Sigmoid colon (tissue), 7 donors: ENCODE measurements around the gene MAU2. TPM values are rescaled to one million over a fixed set of nuclear protein-coding genes. Genes with fewer than 3 reads are reported as not detected.

Experiments
- DNase-seq: peaks from one replicate; pipeline ENCODE4 v3.0.0-alpha.2; 2019
- H3K27ac ChIP-seq, 4 donors: fragments of 200-600 bp; sonication (generic); one replicate each; pipeline ENCODE4 v1.5.1; 2016 to 2019; ENCODE audit warnings: mild to moderate bottlenecking in 1 of 4
- H3K27me3 ChIP-seq, 3 donors: fragments of 200-600 bp; sonication (generic); one replicate each; pipeline ENCODE4 v1.5.1; 2019; ENCODE audit warnings: mild to moderate bottlenecking in 1 of 3
- H3K36me3 ChIP-seq, 4 donors: fragments of 200-600 bp; sonication (generic); one replicate each; pipeline ENCODE4 v1.5.1; 2016 to 2019
- H3K4me1 ChIP-seq, 4 donors: fragments of 200-600 bp; sonication (generic); one replicate each; pipeline ENCODE4 v1.5.1; 2017 to 2019
- H3K4me3 ChIP-seq, 4 donors: fragments of 200-600 bp; sonication (generic); one replicate each; pipeline ENCODE4 v1.5.1; 2017 to 2019; ENCODE audit warnings: mild to moderate bottlenecking in 2 of 4, moderate library complexity in 1 of 4
- H3K9me3 ChIP-seq, 4 donors: fragments of 200-600 bp in 3 of 4; sonication (generic) in 3 of 4; one replicate each; pipeline versions ENCODE4 v1.5.1 to v1.6.1; 2013 to 2019
- EP300 ChIP-seq, 4 donors: sonication (generic); formaldehyde crosslinking; IDR thresholded peaks; one replicate each; pipeline ENCODE4 v1.6.1; 2017; ENCODE audit warnings: antibody characterized with exemption in 4 of 4
- POLR2A ChIP-seq, 2 donors: fragments of 450-650 bp; IDR thresholded peaks; one replicate each; pipeline ENCODE4 v1.6.1; 2016; ENCODE audit warnings: antibody characterized with exemption in 2 of 2, mild to moderate bottlenecking in 2 of 2, moderate library complexity in 2 of 2
- POLR2AphosphoS5 ChIP-seq, 4 donors: sonication (generic); formaldehyde crosslinking; IDR thresholded peaks; one replicate each; pipeline ENCODE4 v1.6.1; 2017; ENCODE audit warnings: antibody characterized with exemption in 4 of 4
- WGBS, 2 donors: extraction: QIAGEN DNeasy Blood & Tissue Kit; methylation state at CpG; one replicate each; pipeline ENCODE4 v1.1.7; 2013; 5-methylcytosine and 5-hydroxymethylcytosine counted together
- intact Hi-C: fragments of 100-400 bp; cut with DNase I; formaldehyde crosslinking; loops from one replicate; pipeline ENCODE4 v1.15.1; 2023
- polyA plus RNA-seq, 3 donors: library from polyadenylated mRNA; stranded (reverse); fragments of 200-250 nt; gene quantifications; one replicate each; pipeline ENCODE4 v1.2.3, GENCODE V29; 2013
- total RNA-seq, 4 donors: library from RNA; depleted of rRNA; stranded (reverse); fragments of >200 nt; gene quantifications; one replicate each; pipeline ENCODE4 v1.1.0, GENCODE V29; 2016
- TF ChIP-seq, protein P1 (sequence below), 4 experiments: fragments of 450-650 bp in 3 of 4; fragments of 200-600 bp in 1 of 4; IDR thresholded peaks; one replicate each; pipeline ENCODE4 v1.5.1; 2016 to 2019; ENCODE audit warnings: antibody characterized with exemption in 4 of 4, mild to moderate bottlenecking in 3 of 4, moderate library complexity in 2 of 4
- donor health status: healthy with polysubstance abuse.
- donor health status: Bipolar disorder and iron deficiency.
- donor health status: healthy.

The MAU2 gene
- total and polyA plus RNA-seq, 7 donors, result 7.8 to 94.4 (median 33.3) TPM

DNA sequence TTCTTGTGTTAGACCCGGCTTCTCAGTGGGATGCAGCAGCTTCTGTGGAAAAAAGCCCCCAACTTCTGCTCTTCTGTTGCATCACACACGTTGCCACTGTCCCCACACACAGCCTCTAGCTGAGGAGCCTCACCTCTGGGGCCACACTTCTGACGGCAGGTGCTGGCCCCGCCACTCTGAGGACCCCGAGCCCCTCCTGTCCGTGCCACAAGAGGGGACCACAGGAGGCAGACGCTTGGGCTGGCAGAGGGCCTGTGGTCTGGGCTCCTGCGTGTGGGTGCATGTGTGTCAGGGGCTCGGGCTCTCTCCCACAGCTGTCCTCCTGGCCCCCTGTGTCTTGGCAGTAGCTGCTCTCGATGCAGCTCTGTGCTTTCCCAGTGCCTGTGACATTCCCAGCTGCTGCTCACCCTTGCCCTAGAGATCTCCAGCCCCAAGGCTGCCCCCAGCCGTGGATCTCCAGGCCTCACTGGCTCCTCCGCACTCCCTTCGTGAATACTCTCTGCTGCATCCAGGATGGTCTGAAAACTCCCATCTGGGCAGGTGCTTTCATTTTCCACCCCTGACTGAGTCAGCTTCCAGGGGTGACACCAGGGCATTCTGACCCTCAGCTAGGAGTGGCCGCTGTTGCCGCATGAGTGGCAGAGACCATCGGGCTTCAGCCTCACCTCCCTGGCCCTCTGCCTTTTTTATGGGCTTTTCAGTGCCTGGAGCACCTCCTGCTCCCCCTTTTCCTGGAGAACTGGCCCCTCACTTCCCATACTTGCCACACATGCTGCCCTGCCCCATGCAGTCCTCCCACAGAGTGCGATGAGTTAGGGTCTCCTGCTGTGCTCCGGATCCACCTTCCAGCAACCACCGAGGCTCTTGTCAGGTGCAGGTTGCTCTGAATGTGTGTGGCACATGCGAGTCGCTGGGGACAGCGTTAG lies 13.7 kb downstream of the MAU2 start:
- 91 to 93% methylated on average over 22 of the region's 22 CpGs for WGBS, 2 donors
- Histone ChIP-seq H3K4me1 (no peaks in the 10 kb centered on the region), H3K4me3 (no peak overlapping the region), H3K27ac (no peak overlapping the region), H3K36me3 (peaks cover 38 to 99% (median 52%) of the 10 kb centered on the region in 4 donors), H3K27me3 (no peaks in the 10 kb centered on the region), H3K9me3 (no peaks in the 10 kb centered on the region)
- peak; percentile 53 for DNase-seq
- intact Hi-C loops, result no loop called here
- TF ChIP-seq EP300 (IDR thresholded peaks at IDR 0.05), result no peak
- TF ChIP-seq POLR2A (IDR thresholded peaks at IDR 0.05), result no peak
- no peak for TF ChIP-seq POLR2AphosphoS5 (IDR thresholded peaks at IDR 0.05)
- TF ChIP-seq, protein P1, sequence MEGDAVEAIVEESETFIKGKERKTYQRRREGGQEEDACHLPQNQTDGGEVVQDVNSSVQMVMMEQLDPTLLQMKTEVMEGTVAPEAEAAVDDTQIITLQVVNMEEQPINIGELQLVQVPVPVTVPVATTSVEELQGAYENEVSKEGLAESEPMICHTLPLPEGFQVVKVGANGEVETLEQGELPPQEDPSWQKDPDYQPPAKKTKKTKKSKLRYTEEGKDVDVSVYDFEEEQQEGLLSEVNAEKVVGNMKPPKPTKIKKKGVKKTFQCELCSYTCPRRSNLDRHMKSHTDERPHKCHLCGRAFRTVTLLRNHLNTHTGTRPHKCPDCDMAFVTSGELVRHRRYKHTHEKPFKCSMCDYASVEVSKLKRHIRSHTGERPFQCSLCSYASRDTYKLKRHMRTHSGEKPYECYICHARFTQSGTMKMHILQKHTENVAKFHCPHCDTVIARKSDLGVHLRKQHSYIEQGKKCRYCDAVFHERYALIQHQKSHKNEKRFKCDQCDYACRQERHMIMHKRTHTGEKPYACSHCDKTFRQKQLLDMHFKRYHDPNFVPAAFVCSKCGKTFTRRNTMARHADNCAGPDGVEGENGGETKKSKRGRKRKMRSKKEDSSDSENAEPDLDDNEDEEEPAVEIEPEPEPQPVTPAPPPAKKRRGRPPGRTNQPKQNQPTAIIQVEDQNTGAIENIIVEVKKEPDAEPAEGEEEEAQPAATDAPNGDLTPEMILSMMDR (IDR thresholded peaks at IDR 0.05), result no peak

DNA sequence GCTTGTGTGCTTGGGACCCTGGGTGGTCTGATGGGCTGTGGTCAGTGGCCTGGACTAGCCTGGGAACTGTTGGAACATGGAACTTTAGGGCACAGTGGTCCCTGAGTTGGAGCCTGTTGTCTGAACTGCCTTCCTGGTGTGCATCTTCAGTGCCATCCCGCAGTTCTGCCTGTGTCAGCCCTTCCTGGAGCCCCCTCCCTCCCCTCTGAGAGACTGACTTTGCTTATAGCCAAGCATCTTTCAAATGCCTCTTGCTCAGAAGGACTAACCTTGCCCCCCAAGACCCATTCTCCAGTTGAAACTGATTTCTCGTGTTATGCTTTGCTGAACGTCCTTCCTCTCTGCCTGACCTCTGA lies 14.3 kb downstream of the MAU2 start:
- H3K27me3 ChIP-seq, result no peaks in the 10 kb centered on the region
- H3K36me3 ChIP-seq, result peaks cover 37 to 99% (median 55%) of the 10 kb centered on the region in 4 donors
- DNase-seq, result peak; percentile 60
- H3K4me1 ChIP-seq, result no peaks in the 10 kb centered on the region
- no peaks in the 10 kb centered on the region for H3K9me3 ChIP-seq
- no peak overlapping the region for H3K27ac ChIP-seq
- 92 to 95% methylated on average over 3 of the region's 3 CpGs for WGBS, 2 donors
- no peak overlapping the region for H3K4me3 ChIP-seq
- TF ChIP-seq EP300 (IDR thresholded peaks at IDR 0.05) (no peak), POLR2A (IDR thresholded peaks at IDR 0.05) (no peak), POLR2AphosphoS5 (IDR thresholded peaks at IDR 0.05) (no peak)
- TF ChIP-seq, protein P1 (IDR thresholded peaks at IDR 0.05), result no peak
- intact Hi-C loops, result no loop called here

DNA sequence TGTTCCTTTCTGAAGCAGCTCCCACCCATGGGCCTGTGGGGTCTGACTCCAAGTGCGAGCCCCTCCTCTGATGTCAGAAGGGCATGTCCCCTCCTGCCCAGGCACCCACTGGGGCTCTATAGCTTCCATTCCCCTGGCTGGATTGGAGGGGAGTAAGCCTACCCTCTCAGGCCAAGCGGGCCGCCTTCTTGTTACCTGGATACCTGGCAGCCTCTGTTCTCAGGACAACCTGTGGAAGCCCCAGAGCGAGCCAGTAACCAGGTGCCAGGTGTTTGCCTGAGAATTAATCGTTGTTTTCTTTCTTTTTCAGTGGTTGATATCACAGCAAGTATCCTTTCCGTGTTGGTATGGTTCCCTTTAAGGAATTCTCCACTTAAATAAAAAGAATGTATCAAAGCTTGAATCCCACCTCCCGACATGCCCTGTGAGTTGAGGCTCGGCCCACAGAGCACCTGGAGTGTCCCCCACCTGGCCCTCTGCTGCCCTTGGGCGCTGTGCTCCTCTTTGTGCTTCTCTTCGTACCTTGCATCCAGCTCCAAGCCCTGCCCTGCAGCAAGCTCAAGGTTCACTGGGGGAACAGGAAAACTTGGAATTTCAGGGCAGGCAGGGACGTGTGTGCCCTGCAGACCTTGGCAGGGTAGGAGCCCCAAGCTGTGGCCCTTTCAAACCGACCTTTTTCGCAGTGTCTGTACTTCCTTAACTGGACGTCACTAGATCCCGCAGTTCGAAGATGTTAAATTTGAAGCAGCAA lies 15.0 kb downstream of the MAU2 start:
- no peaks in the 10 kb centered on the region for H3K4me1 ChIP-seq
- 85 to 88% methylated on average over 16 of the region's 16 CpGs for WGBS, 2 donors
- no peaks in the 10 kb centered on the region for H3K9me3 ChIP-seq
- no peak for TF ChIP-seq POLR2AphosphoS5 (IDR thresholded peaks at IDR 0.05)
- no peak for TF ChIP-seq EP300 (IDR thresholded peaks at IDR 0.05)
- TF ChIP-seq POLR2A (IDR thresholded peaks at IDR 0.05), result no peak
- TF ChIP-seq, protein P1 (IDR thresholded peaks at IDR 0.05), result no peak
- intact Hi-C loops, result no loop called here
- no peak overlapping the region for H3K27ac ChIP-seq
- DNase-seq, result no peak
- H3K36me3 ChIP-seq, result peaks cover 39 to 99% (median 54%) of the 10 kb centered on the region in 4 donors
- no peaks in the 10 kb centered on the region for H3K27me3 ChIP-seq
- no peak overlapping the region for H3K4me3 ChIP-seq

DNA sequence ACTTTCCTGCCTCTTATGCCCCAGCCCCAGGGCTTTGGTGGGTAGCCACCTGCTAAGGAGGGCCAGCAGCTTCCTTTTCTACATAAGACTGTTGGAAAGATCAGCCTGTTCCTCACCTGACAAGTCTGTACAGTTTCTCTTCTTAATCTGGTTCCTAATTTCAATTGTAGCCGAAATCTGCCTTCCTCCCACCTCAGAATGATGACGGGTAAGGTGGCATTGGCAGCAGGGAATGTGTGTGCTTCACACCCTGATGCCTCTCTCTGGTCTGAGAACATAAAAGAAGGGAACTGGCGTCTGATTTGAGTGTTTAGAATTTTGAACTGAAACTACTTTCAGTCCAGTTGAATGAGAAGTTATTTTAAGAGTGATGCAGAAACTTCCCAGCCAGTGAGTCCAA lies 16.0 kb downstream of the MAU2 start:
- H3K4me1 ChIP-seq, result no peaks in the 10 kb centered on the region

More for the DNA sequence above, 16.0 kb downstream of the MAU2 start:
- H3K36me3 ChIP-seq, result peaks cover 49 to 99% (median 57%) of the 10 kb centered on the region in 4 donors
- 52 to 57% methylated on average over 3 of the region's 3 CpGs for WGBS, 2 donors
- TF ChIP-seq POLR2A (IDR thresholded peaks at IDR 0.05) (no peak), EP300 (IDR thresholded peaks at IDR 0.05) (no peak), POLR2AphosphoS5 (IDR thresholded peaks at IDR 0.05) (no peak)
- TF ChIP-seq, protein P1 (IDR thresholded peaks at IDR 0.05), result no peak
- no peak overlapping the region for H3K27ac ChIP-seq
- H3K27me3 ChIP-seq, result no peaks in the 10 kb centered on the region
- H3K4me3 ChIP-seq, result no peak overlapping the region
- intact Hi-C loops, result no loop called here
- DNase-seq, result no peak
- H3K9me3 ChIP-seq, result no peaks in the 10 kb centered on the region
